PC-3 (cell line): ENCODE data around the gene GNB5. TPM values are rescaled to one million over a fixed set of nuclear protein-coding genes. Genes with fewer than 3 reads are reported as not detected.

Source experiments
- ATAC-seq: fragments of 200-7000 bp; cut with Tn5 transposase; 2 replicates; pipeline ENCODE4 v1.9.1; 2020; ENCODE audit warnings: mild to moderate bottlenecking, moderate library complexity
- BruUV-seq: library from RNA; stranded (reverse); fragments of 400-500 nt; replicated peaks from 2 replicates; lab custom pipeline; 2021; lab: Mats Ljungman, UMichigan
- CTCF ChIA-PET: fragments of 300-600 bp; sonication (Branson Sonifier 250); formaldehyde crosslinking; loops from one replicate; lab custom pipeline; 2022; ENCODE audit warnings: antibody characterized with exemption; lab: Charles Lee
- POLR2A ChIA-PET: fragments of 300-600 bp; sonication (Branson Sonifier 250); formaldehyde crosslinking; loops from one replicate; lab custom pipeline; 2022; ENCODE audit warnings: antibody characterized with exemption; ENCODE audit not compliant: unreplicated experiment; lab: Charles Lee
- DNase-seq: peaks from one replicate; pipeline ENCODE4 v3.0.0-alpha.2; 2015
- H2AFZ ChIP-seq: fragments of 300-600 bp; sonication (generic); 2 replicates; pipeline ENCODE4 v1.6.0; 2016; ENCODE audit warnings: antibody characterized with exemption, low read length
- H3F3A ChIP-seq: fragments of 300-600 bp; sonication (generic); one replicate; pipeline ENCODE4 v1.6.0; 2017; ENCODE audit warnings: antibody characterized with exemption, low read length, control low read depth, mild to moderate bottlenecking; ENCODE audit not compliant: unreplicated experiment
- H3K27ac ChIP-seq: fragments of 300-600 bp; sonication (generic); 2 replicates; pipeline ENCODE4 v1.5.1; 2016; ENCODE audit warnings: mild to moderate bottlenecking, low read length
- H3K27me3 ChIP-seq: fragments of 300-600 bp; sonication (generic); 2 replicates; pipeline ENCODE4 v1.6.1; 2016; ENCODE audit warnings: low read length, mixed read lengths
- H3K36me3 ChIP-seq: fragments of 300-600 bp; sonication (generic); 2 replicates; pipeline ENCODE4 v1.6.1; 2016; ENCODE audit warnings: low read depth, mixed run types, low read length, mixed read lengths
- H3K4me1 ChIP-seq: fragments of 300-600 bp; sonication (generic); 2 replicates; pipeline ENCODE4 v1.5.1; 2016; ENCODE audit warnings: low read length; ENCODE audit not compliant: insufficient read depth
- H3K4me2 ChIP-seq: fragments of 300-600 bp; sonication (generic); 2 replicates; pipeline ENCODE4 v1.6.0; 2016; ENCODE audit warnings: low read length
- H3K4me3 ChIP-seq: fragments of 300-600 bp; sonication (generic); 2 replicates; pipeline ENCODE4 v1.5.1; 2016; ENCODE audit warnings: mild to moderate bottlenecking, low read length, mixed read lengths
- H3K79me2 ChIP-seq: fragments of 300-600 bp; sonication (generic); 2 replicates; pipeline ENCODE4 v1.6.1; 2017; ENCODE audit warnings: low read length, mixed read lengths
- H3K9ac ChIP-seq: fragments of 300-600 bp; sonication (generic); 2 replicates; pipeline ENCODE4 v1.6.0; 2016; ENCODE audit warnings: mild to moderate bottlenecking, low read length
- H3K9me2 ChIP-seq: fragments of 300-600 bp; sonication (generic); replicated peaks from 2 replicates; pipeline ENCODE4 v1.6.1; 2016; ENCODE audit warnings: mixed run types, low read length, mixed read lengths
- H3K9me3 ChIP-seq: fragments of 300-600 bp; sonication (generic); 2 replicates; pipeline ENCODE4 v1.6.1; 2016; ENCODE audit warnings: low read length, mixed read lengths
- H4K20me1 ChIP-seq: fragments of 300-600 bp; sonication (generic); 2 replicates; pipeline ENCODE4 v1.6.1; 2016; ENCODE audit warnings: low read length, mixed read lengths
- CTCF ChIP-seq: fragments of 300-600 bp; sonication (generic); conservative IDR thresholded peaks from 2 replicates; pipeline ENCODE4 v1.5.1; 2017; ENCODE audit warnings: antibody characterized with exemption, low read depth, mild to moderate bottlenecking, low read length
- EZH2 ChIP-seq: fragments of 300-600 bp; sonication (generic); IDR thresholded peaks from one replicate; pipeline ENCODE4 v1.6.1; 2017; ENCODE audit warnings: antibody characterized with exemption, mild to moderate bottlenecking, low read length; ENCODE audit not compliant: unreplicated experiment
- EZH2phosphoT487 ChIP-seq: fragments of 300-600 bp; sonication (generic); IDR thresholded peaks from 2 replicates; pipeline ENCODE4 v1.6.1; 2018; ENCODE audit warnings: mild to moderate bottlenecking, antibody characterized with exemption, low read length, borderline replicate concordance
- intact Hi-C: fragments of 100-400 bp; cut with micrococcal nuclease; formaldehyde crosslinking; loops from 2 replicates; pipeline ENCODE4 v1.9.0; 2023
- total RNA-seq: library from RNA; depleted of rRNA; stranded (reverse); fragments of >200 nt; gene quantifications from 2 replicates; pipeline ENCODE4 v1.2.3, GENCODE V29; 2014

GNB5 gene
- total RNA-seq, 1 experiment from 2014 or later, result 49.3 TPM

- ATAC-seq, result no peak
- H3K4me2 ChIP-seq, result no peak overlapping the region
These were observed 33.0 kb downstream of the GNB5 start for GRCh38 chr15:52158084-52158765.

DNA sequence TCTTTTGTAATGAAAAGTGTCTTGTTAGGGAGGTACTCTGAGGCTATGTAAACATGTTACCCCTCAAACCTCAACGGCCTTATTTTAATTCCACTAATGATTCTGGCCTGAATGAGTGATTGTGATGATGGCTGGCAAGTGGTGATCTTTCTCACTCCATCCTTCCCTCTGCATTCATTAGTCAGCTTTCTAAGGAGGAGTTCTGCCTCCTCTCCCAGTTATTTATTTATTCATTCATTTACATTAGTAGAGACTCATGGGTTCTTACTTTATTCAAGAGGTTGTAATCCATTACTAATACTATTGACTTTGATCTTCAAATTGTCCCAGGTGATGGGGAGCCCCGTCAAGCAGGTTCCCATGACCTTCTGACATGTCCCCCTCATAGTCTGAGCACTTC lies 35.3 kb downstream of the GNB5 start:
- Histone ChIP-seq H3F3A (no peaks in the 10 kb centered on the region), H3K79me2 (no peaks in the 10 kb centered on the region), H3K4me3 (no peak overlapping the region), H4K20me1 (no peaks in the 10 kb centered on the region), H3K4me1 (no peaks in the 10 kb centered on the region), H2AFZ (no peak overlapping the region), H3K36me3 (no peaks in the 10 kb centered on the region), H3K9me3 (no peaks in the 10 kb centered on the region), H3K9me2 (no peaks in the 10 kb centered on the region), H3K9ac (no peak overlapping the region), H3K27ac (no peak overlapping the region), H3K4me2 (no peak overlapping the region), H3K27me3 (no peaks in the 10 kb centered on the region)
- intact Hi-C loops, result no loop called here
- DNase-seq, result no peak
- CTCF ChIA-PET, result no interaction called here
- TF ChIP-seq EZH2phosphoT487, result no peak
- no peak for TF ChIP-seq CTCF
- TF ChIP-seq EZH2, result no peak
- no TSS peak for BruUV-seq
- POLR2A ChIA-PET, result no interaction called here
- ATAC-seq, result no peak

More at GRCh38 chr15:52158084-52158765, 33.0 kb downstream of the GNB5 start:
- H3K36me3 ChIP-seq, result no peaks in the 10 kb centered on the region
- no peaks in the 10 kb centered on the region for H3K27me3 ChIP-seq
- H3K9ac ChIP-seq, result no peak overlapping the region
- ChIA-PET CTCF (no interaction called here), POLR2A (interaction anchor here (0.5 to 0.6 kb wide), 2 partner anchors 177 to 181 kb away, joined by 5 to 7 read pairs; no protein-coding TSS in a partner anchor)
- no peaks in the 10 kb centered on the region for H3K9me3 ChIP-seq
- no TSS peak for BruUV-seq
- no peaks in the 10 kb centered on the region for H3K4me1 ChIP-seq
- no peaks in the 10 kb centered on the region for H3K9me2 ChIP-seq
- H3F3A ChIP-seq, result no peaks in the 10 kb centered on the region
- H4K20me1 ChIP-seq, result no peaks in the 10 kb centered on the region
- H3K4me3 ChIP-seq, result no peak overlapping the region
- DNase-seq, result no peak
- TF ChIP-seq EZH2phosphoT487 (no peak), EZH2 (no peak), CTCF (no peak)
- H3K27ac ChIP-seq, result no peak overlapping the region
- H2AFZ ChIP-seq, result no peak overlapping the region
- H3K79me2 ChIP-seq, result no peaks in the 10 kb centered on the region
- intact Hi-C loops, result no loop called here
